Measurements from ENCODE around the gene RCOR1. TPM values are rescaled to one million over a fixed set of nuclear protein-coding genes. Genes with fewer than 3 reads are reported as not detected.

Gene RCOR1
- total and polyA plus RNA-seq, 4 donors: 3.1 to 24.1 (median 9.7) TPM

DNA sequence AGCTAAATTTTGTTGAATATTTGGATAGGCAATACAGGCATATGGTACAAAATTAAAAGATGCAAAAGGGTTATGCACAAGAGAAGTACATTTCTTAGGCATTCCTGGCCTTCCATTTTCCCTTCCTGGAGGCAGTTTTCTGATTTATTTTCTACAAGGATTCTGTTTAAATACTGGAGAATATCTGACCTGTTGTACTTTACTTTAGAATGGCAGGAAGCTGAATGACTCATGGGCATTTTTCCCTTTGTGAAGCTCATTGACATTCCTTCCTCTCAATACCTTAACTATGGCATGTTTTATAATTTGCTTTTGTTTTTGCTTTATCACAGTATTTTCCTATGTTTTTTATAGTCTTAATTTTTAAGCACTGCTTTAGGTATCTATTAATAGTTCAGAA is 62.7 kb downstream of the RCOR1 start:
- H3K4me1 ChIP-seq (ENCODE audit: control insufficient read depth in 1 of 2, insufficient read depth in 2 of 2, low read length in 2 of 2): peaks cover 0 to 2% of the 10 kb centered on the region in 2 donors
- no peak overlapping the region for H3K27ac ChIP-seq (ENCODE audit: low read depth in 1 of 2, low read length in 2 of 2)
- ATAC-seq (ENCODE audit: low FRiP score): no peak
- no peak overlapping the region for H3K4me3 ChIP-seq (ENCODE audit: low read length in 2 of 2)
- intact Hi-C loops (cut with DNase I): no loop called here
- no peaks in the 10 kb centered on the region for H3K36me3 ChIP-seq (ENCODE audit: control insufficient read depth in 1 of 2, insufficient read depth in 2 of 2, low read length in 1 of 2)
- no peaks in the 10 kb centered on the region for H3K9me3 ChIP-seq (ENCODE audit: control insufficient read depth, low read length)
- no peaks in the 10 kb centered on the region for H3K27me3 ChIP-seq (ENCODE audit: control insufficient read depth in 1 of 2, insufficient read depth in 2 of 2, low read length in 1 of 2)
- DNase-seq: no peak

GRCh38 chr14:102659797-102660196 is 67.3 kb downstream of the RCOR1 start:
- Histone ChIP-seq H3K4me3 (ENCODE audit: low read length in 2 of 2) (no peak overlapping the region), H3K9me3 (ENCODE audit: control insufficient read depth, low read length) (no peaks in the 10 kb centered on the region), H3K4me1 (ENCODE audit: control insufficient read depth in 1 of 2, insufficient read depth in 2 of 2, low read length in 2 of 2) (peaks cover 0 to 1% of the 10 kb centered on the region in 2 donors), H3K27me3 (ENCODE audit: control insufficient read depth in 1 of 2, insufficient read depth in 2 of 2, low read length in 1 of 2) (no peaks in the 10 kb centered on the region), H3K36me3 (ENCODE audit: control insufficient read depth in 1 of 2, insufficient read depth in 2 of 2, low read length in 1 of 2) (no peaks in the 10 kb centered on the region), H3K27ac (ENCODE audit: low read depth in 1 of 2, low read length in 2 of 2) (no peak overlapping the region)
- no peak for ATAC-seq (ENCODE audit: low FRiP score)
- WGBS, 2 donors: 52 to 59% methylated on average over 4 of the region's 4 CpGs
- DNase-seq: no peak
- intact Hi-C loops (cut with DNase I): no loop called here

GRCh38 chr14:102661614-102662013 is 69.2 kb downstream of the RCOR1 start:
- DNase-seq (no peak), ATAC-seq (ENCODE audit: low FRiP score) (no peak)
- intact Hi-C loops (cut with DNase I): no loop called here
- Histone ChIP-seq H3K9me3 (ENCODE audit: control insufficient read depth, low read length) (no peaks in the 10 kb centered on the region), H3K27me3 (ENCODE audit: control insufficient read depth in 1 of 2, insufficient read depth in 2 of 2, low read length in 1 of 2) (no peaks in the 10 kb centered on the region), H3K27ac (ENCODE audit: low read depth in 1 of 2, low read length in 2 of 2) (no peak overlapping the region), H3K36me3 (ENCODE audit: control insufficient read depth in 1 of 2, insufficient read depth in 2 of 2, low read length in 1 of 2) (no peaks in the 10 kb centered on the region), H3K4me3 (ENCODE audit: low read length in 2 of 2) (no peak overlapping the region), H3K4me1 (ENCODE audit: control insufficient read depth in 1 of 2, insufficient read depth in 2 of 2, low read length in 2 of 2) (peaks cover under 1 to 2% of the 10 kb centered on the region in 2 donors)
- 98 to 99% methylated on average over 4 of the region's 4 CpGs for WGBS, 2 donors

DNA sequence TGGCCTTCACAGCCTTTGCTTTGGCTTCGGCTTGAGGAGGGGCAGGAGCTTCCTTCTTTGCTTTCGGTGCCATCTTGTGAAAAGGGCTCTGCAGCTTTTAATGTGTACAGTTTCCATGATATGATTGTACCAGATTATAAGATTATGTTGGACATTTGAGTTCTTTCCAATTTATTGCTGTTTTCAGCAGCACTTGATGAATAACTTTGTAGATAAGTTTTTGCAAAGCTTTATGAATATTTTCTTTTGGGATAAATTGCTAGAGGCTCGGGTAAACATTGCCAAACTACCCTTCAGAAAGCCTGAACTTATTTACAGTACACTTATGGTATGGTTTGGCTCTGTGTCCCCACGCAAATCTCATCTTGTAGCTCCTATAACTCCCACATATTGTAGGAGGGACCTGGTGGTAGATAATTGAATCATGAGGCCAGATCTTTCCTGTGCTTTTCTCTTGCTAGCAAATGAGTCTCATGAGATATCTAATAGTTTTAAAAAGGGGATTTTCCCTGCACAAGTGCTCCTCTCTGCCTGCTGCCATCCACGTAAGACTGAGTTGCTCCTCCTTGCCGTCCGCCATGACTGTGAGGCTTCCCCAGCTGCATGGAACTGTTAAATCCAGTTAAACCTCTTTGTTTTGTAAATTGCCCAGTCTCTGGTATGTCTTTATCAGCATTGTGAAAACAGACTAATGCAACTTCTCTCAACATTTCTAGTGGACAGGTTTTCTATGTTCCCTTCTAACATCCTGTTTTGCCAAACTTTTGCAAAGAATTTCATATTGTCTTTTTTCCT is 70.4 kb downstream of the RCOR1 start:
- ATAC-seq (ENCODE audit: low FRiP score) (no peak), DNase-seq (no peak)
- Histone ChIP-seq H3K27ac (ENCODE audit: low read depth in 1 of 2, low read length in 2 of 2) (no peak overlapping the region), H3K4me1 (ENCODE audit: control insufficient read depth in 1 of 2, insufficient read depth in 2 of 2, low read length in 2 of 2) (peaks cover 2 to 3% of the 10 kb centered on the region in 2 donors), H3K4me3 (ENCODE audit: low read length in 2 of 2) (no peak overlapping the region), H3K9me3 (ENCODE audit: control insufficient read depth, low read length) (no peaks in the 10 kb centered on the region), H3K36me3 (ENCODE audit: control insufficient read depth in 1 of 2, insufficient read depth in 2 of 2, low read length in 1 of 2) (no peaks in the 10 kb centered on the region), H3K27me3 (ENCODE audit: control insufficient read depth in 1 of 2, insufficient read depth in 2 of 2, low read length in 1 of 2) (no peaks in the 10 kb centered on the region)
- 62 to 67% methylated on average over 7 of the region's 7 CpGs for WGBS, 2 donors
- intact Hi-C loops (cut with DNase I): no loop called here

GRCh38 chr14:102663440-102663839 is 71.0 kb downstream of the RCOR1 start:
- DNase-seq: no peak
- 92 to 93% methylated on average over 3 of the region's 3 CpGs for WGBS, 2 donors
- no peak for ATAC-seq (ENCODE audit: low FRiP score)
- Histone ChIP-seq H3K4me1 (ENCODE audit: control insufficient read depth in 1 of 2, insufficient read depth in 2 of 2, low read length in 2 of 2) (peaks cover 2 to 3% of the 10 kb centered on the region in 2 donors), H3K27ac (ENCODE audit: low read depth in 1 of 2, low read length in 2 of 2) (no peak overlapping the region), H3K27me3 (ENCODE audit: control insufficient read depth in 1 of 2, insufficient read depth in 2 of 2, low read length in 1 of 2) (no peaks in the 10 kb centered on the region), H3K9me3 (ENCODE audit: control insufficient read depth, low read length) (no peaks in the 10 kb centered on the region), H3K4me3 (ENCODE audit: low read length in 2 of 2) (no peak overlapping the region), H3K36me3 (ENCODE audit: control insufficient read depth in 1 of 2, insufficient read depth in 2 of 2, low read length in 1 of 2) (no peaks in the 10 kb centered on the region)
- intact Hi-C loops (cut with DNase I): no loop called here

DNA sequence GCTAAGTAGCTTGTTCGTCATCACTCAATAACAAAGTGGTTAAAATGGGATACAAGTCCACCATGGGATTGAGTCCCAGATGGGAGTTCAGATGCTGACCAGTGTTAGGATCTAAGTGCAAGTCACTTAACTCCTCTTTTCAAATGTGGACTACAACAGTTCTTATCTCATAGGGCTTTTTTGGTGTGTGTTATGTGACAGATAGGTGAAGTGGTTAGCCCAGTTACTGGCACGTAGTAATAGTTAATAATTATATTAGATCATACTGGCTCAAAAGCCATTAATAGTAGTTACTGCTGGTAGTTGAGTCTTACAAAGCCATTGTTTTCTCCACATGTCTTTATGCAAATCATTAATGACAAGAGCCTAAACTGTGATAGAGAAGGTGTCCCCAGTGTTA is 73.2 kb downstream of the RCOR1 start:
- Histone ChIP-seq H3K27ac (ENCODE audit: low read depth in 1 of 2, low read length in 2 of 2) (no peak overlapping the region), H3K36me3 (ENCODE audit: control insufficient read depth in 1 of 2, insufficient read depth in 2 of 2, low read length in 1 of 2) (no peaks in the 10 kb centered on the region), H3K9me3 (ENCODE audit: control insufficient read depth, low read length) (no peaks in the 10 kb centered on the region), H3K4me3 (ENCODE audit: low read length in 2 of 2) (no peak overlapping the region), H3K27me3 (ENCODE audit: control insufficient read depth in 1 of 2, insufficient read depth in 2 of 2, low read length in 1 of 2) (no peaks in the 10 kb centered on the region), H3K4me1 (ENCODE audit: control insufficient read depth in 1 of 2, insufficient read depth in 2 of 2, low read length in 2 of 2) (peaks cover 2 to 4% of the 10 kb centered on the region in 2 donors)
- no peak for DNase-seq
- ATAC-seq (ENCODE audit: low FRiP score): no peak
- 98 to 100% methylated on average over 2 of the region's 2 CpGs for WGBS, 2 donors
- intact Hi-C loops (cut with DNase I): no loop called here

DNA sequence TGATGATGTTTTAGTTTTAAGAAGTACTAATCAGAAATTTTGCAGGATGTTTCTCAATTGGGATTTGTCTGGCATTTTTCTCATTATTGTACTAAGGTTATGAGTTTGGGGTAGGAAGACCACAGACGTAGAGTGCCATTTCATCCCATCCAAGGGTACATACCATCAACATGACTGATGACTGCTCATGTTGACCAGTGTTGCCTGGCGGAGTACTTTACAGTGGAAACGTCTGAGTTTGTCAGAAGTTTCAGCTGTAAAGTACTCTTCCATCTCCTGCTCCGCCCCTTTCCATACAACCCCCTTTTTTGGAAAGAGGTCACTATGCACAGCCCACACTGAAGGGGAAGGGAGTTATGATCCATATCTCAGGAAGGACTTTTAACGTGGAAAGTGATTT is 74.2 kb downstream of the RCOR1 start:
- Histone ChIP-seq H3K27me3 (ENCODE audit: control insufficient read depth in 1 of 2, insufficient read depth in 2 of 2, low read length in 1 of 2) (no peaks in the 10 kb centered on the region), H3K27ac (ENCODE audit: low read depth in 1 of 2, low read length in 2 of 2) (no peak overlapping the region), H3K4me1 (ENCODE audit: control insufficient read depth in 1 of 2, insufficient read depth in 2 of 2, low read length in 2 of 2) (peaks cover 2 to 4% of the 10 kb centered on the region in 2 donors), H3K36me3 (ENCODE audit: control insufficient read depth in 1 of 2, insufficient read depth in 2 of 2, low read length in 1 of 2) (no peaks in the 10 kb centered on the region), H3K4me3 (ENCODE audit: low read length in 2 of 2) (no peak overlapping the region), H3K9me3 (ENCODE audit: control insufficient read depth, low read length) (no peaks in the 10 kb centered on the region)
- intact Hi-C loops (cut with DNase I): no loop called here
- 81 to 83% methylated on average over 5 of the region's 5 CpGs for WGBS, 2 donors
- ATAC-seq (ENCODE audit: low FRiP score) (no peak), DNase-seq (no peak)

DNA sequence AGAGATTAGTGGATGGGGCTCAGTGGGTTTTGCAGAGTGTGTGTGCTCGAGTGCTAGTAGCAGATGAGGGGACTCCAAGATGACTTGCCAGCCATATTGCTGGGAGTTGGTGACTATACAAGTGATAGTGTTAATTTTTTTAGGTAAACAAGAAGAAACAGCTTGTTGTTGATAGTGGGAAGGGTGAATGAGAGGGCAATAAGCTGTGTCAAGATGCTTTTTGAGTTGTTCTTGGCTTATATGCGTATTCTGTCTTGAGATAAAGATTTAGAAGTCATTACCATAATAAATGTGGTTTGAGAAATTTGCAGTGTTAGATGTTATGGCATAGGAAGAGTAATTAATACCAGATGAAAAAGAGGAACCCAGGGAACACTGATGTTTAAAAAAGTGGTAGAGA is 75.3 kb downstream of the RCOR1 start:
- Histone ChIP-seq H3K27ac (ENCODE audit: low read depth in 1 of 2, low read length in 2 of 2) (no peak overlapping the region), H3K4me1 (ENCODE audit: control insufficient read depth in 1 of 2, insufficient read depth in 2 of 2, low read length in 2 of 2) (peaks cover 2 to 4% of the 10 kb centered on the region in 2 donors), H3K36me3 (ENCODE audit: control insufficient read depth in 1 of 2, insufficient read depth in 2 of 2, low read length in 1 of 2) (no peaks in the 10 kb centered on the region), H3K27me3 (ENCODE audit: control insufficient read depth in 1 of 2, insufficient read depth in 2 of 2, low read length in 1 of 2) (no peaks in the 10 kb centered on the region), H3K9me3 (ENCODE audit: control insufficient read depth, low read length) (no peaks in the 10 kb centered on the region), H3K4me3 (ENCODE audit: low read length in 2 of 2) (no peak overlapping the region)
- ATAC-seq (ENCODE audit: low FRiP score): no peak
- 75 to 77% methylated on average over 2 of the region's 2 CpGs for WGBS, 2 donors
- DNase-seq: no peak
- intact Hi-C loops (cut with DNase I): no loop called here

- no peak for ATAC-seq (ENCODE audit: low FRiP score)
- peaks cover 2 to 3% of the 10 kb centered on the region in 2 donors for H3K4me1 ChIP-seq (ENCODE audit: control insufficient read depth in 1 of 2, insufficient read depth in 2 of 2, low read length in 2 of 2)
- H3K27me3 ChIP-seq (ENCODE audit: control insufficient read depth in 1 of 2, insufficient read depth in 2 of 2, low read length in 1 of 2): no peaks in the 10 kb centered on the region
- no peak overlapping the region for H3K4me3 ChIP-seq (ENCODE audit: low read length in 2 of 2)
- WGBS, 2 donors: 93 to 95% methylated on average over 9 of the region's 9 CpGs
- no peaks in the 10 kb centered on the region for H3K36me3 ChIP-seq (ENCODE audit: control insufficient read depth in 1 of 2, insufficient read depth in 2 of 2, low read length in 1 of 2)
- H3K27ac ChIP-seq (ENCODE audit: low read depth in 1 of 2, low read length in 2 of 2): no peak overlapping the region
- DNase-seq: no peak
- intact Hi-C loops (cut with DNase I): no loop called here
- H3K9me3 ChIP-seq (ENCODE audit: control insufficient read depth, low read length): no peaks in the 10 kb centered on the region
Measured at GRCh38 chr14:102668291-102668873, 75.9 kb downstream of the RCOR1 start.
